Heart left ventricle (tissue), 16 donors: ENCODE measurements around the gene WDR33. TPM values are rescaled to one million over a fixed set of nuclear protein-coding genes. Genes with fewer than 3 reads are reported as not detected.
"Not testable (repeated sequence)": the region's sequence is repeated elsewhere in the genome, so short reads cannot be mapped to it uniquely, and the experiment has no call there.

Experiments
- ATAC-seq, 4 donors: fragments of 200-7000 bp; cut with Tn5 transposase; one replicate each; pipeline ENCODE4 v1.9.1; 2020 to 2022; ENCODE audit warnings: moderate library complexity in 4 of 4, mild to moderate bottlenecking in 3 of 4, moderate number of reproducible peaks in 1 of 4
- DNase-seq, 5 donors: peaks; one replicate each; pipeline ENCODE4 v3.0.0-alpha.2; 2020
- H3K27ac ChIP-seq, 12 donors: fragments of 200-600 bp; sonication (generic) in 4 of 12; one replicate each; pipeline versions ENCODE4 v1.5.0 to v1.8.0; 2016 to 2022; ENCODE audit warnings: mild to moderate bottlenecking in 2 of 12
- H3K27me3 ChIP-seq, 9 donors: fragments of 200-600 bp; sonication (generic) in 2 of 9; one replicate each; pipeline versions ENCODE4 v1.5.1 to v1.8.0; 2016 to 2022; ENCODE audit warnings: mild to moderate bottlenecking in 3 of 9
- H3K36me3 ChIP-seq, 9 donors: fragments of 200-600 bp; sonication (generic) in 2 of 9; one replicate each; pipeline versions ENCODE4 v1.5.0 to v1.8.0; 2018 to 2022; ENCODE audit warnings: mild to moderate bottlenecking in 2 of 9
- H3K4me1 ChIP-seq, 12 donors: fragments of 200-600 bp; sonication (generic) in 4 of 12; one replicate each; pipeline versions ENCODE4 v1.5.0 to v1.8.0; 2016 to 2022; ENCODE audit warnings: mild to moderate bottlenecking in 3 of 12
- H3K4me3 ChIP-seq, 12 donors: fragments of 200-600 bp; sonication (generic) in 4 of 12; one replicate each; pipeline versions ENCODE4 v1.5.0 to v1.8.0; 2017 to 2022; ENCODE audit warnings: mild to moderate bottlenecking in 9 of 12, moderate library complexity in 4 of 12
- H3K9me3 ChIP-seq, 12 donors: fragments of 200-600 bp; sonication (generic) in 4 of 12; one replicate each; pipeline versions ENCODE4 v1.5.0 to v1.8.0; 2016 to 2022; ENCODE audit warnings: mild to moderate bottlenecking in 1 of 12
- CTCF ChIP-seq, 12 donors: fragments of 200-600 bp; sonication (generic) in 4 of 12; IDR thresholded peaks; one replicate each; pipeline versions ENCODE4 v1.5.0 to v1.8.0; 2018 to 2022; ENCODE audit warnings: antibody characterized with exemption in 12 of 12, mild to moderate bottlenecking in 5 of 12
- POLR2A ChIP-seq, 2 donors: fragments of 450-650 bp; IDR thresholded peaks; one replicate each; pipeline ENCODE4 v1.6.1; 2017; ENCODE audit warnings: antibody characterized with exemption in 2 of 2, mild to moderate bottlenecking in 2 of 2, moderate library complexity in 2 of 2
- WGBS, 4 donors: extraction: QIAGEN DNeasy Blood & Tissue Kit in 2 of 4; methylation state at CpG; one replicate each; pipeline versions ENCODE4 v1.1.5 to v1.1.7; 2013 to 2018; 5-methylcytosine and 5-hydroxymethylcytosine counted together
- intact Hi-C, 10 donors: fragments of 100-400 bp; cut with DNase I; formaldehyde crosslinking; loops; one replicate each; pipeline versions ENCODE4 v1.11.1 to v1.14.2; 2022
- polyA plus RNA-seq, 2 donors: library from polyadenylated mRNA; stranded (reverse); fragments of 200-250 nt; gene quantifications; one replicate each; pipeline ENCODE4 v1.2.3, GENCODE V29; 2013
- total RNA-seq, 9 donors: library from RNA; depleted of rRNA in 2 of 9; stranded (reverse); fragments of >200 nt in 2 of 9; fragmentation: NEBNext Ultra II Directional in 3 of 9; extraction: Animal tissue kit (Norgen Biotek cat#: 25700) in 3 of 9; gene quantifications; one replicate each; pipeline versions ENCODE4 v1.1.0 to v1.2.4, GENCODE V29; 2016 to 2023
- donor health status: ischemic (EF 13 %, LVEDD 7.1; RV severe dilation, severe dysfunction).
- donor health status: healthy with polysubstance abuse.
- donor health status: DM: no; HTN: yes; CAD: no.
- donor health status: DM: no; HTN: no; CAD: no.
- donor health status: ischemic (EF 25% LVEDD 6.9; RV normal size, moderate dysfunction).
- donor health status: ischemic (EF 25% LVEDD 5.7; RV mildly dilated, moderate dysfunction).
- donor health status: healthy.
- donor health status: DM: yes; HTN: yes; CAD: no.
- donor health status: ischemic (EF 35%, LVEDD 5.7; RV mildly dilated, moderate dysfunction).
- donor health status: nonischemic (EF 11% LVEDD 7.7; RV severe dilation, severe dysfunction).
- donor health status: DM: yes; HTN: yes; CAD: no.
- donor health status: PGD.
- donor health status: ischemic (EF 29% LVEDD 5.4; RV normal size, mild dysfunction).
- donor health status: nonischemic (EF 23%, LVEDD 6.1; RV moderate dilation, normal function).

WDR33 gene
- total and polyA plus RNA-seq, 11 donors, result 15.4 to 49.9 (median 41.1) TPM

GRCh38 chr2:127811397-127812321 is 688 bp upstream of the WDR33 start:
- H3K36me3 ChIP-seq, result no peaks in the 10 kb centered on the region
- intact Hi-C loops, result loop anchor here in 3 of 10 donors (5.0 kb wide), 1 partner anchor 109 kb away; the partner anchor contains the start of gene SFT2D3 (in 3 of the 3)
- WGBS, 4 donors, result 42 to 53% (median 46%) methylated on average over 29 to 34 of the region's 34 CpGs
- no peaks in the 10 kb centered on the region for H3K27me3 ChIP-seq
- TF ChIP-seq CTCF (IDR thresholded peaks at IDR 0.05) (no peak), POLR2A (IDR thresholded peaks at IDR 0.05) (no peak)
- peak overlapping the region; percentile 54 to 97 (median 92) for H3K4me3 ChIP-seq
- peak overlapping the region; percentile 44 to 96 (median 88) for H3K27ac ChIP-seq
- peak in 2 of 5 donors; percentile 15 to 68 for DNase-seq
- H3K9me3 ChIP-seq, result no peaks in the 10 kb centered on the region
- peaks cover 0 to 41% (median 32%) of the 10 kb centered on the region in 12 donors for H3K4me1 ChIP-seq
- peak; percentile 35 to 58 (median 42) for ATAC-seq

GRCh38 chr2:127810156-127810618 is 784 bp downstream of the WDR33 start:
- H3K4me3 ChIP-seq, result peak overlapping the region; percentile 54 to 97 (median 92)
- H3K9me3 ChIP-seq, result no peaks in the 10 kb centered on the region
- 0 to 1% (median 0%) methylated on average over 10 of the region's 10 CpGs for WGBS, 4 donors
- DNase-seq, result peak in 1 of 5 donors; percentile 25
- peak in 1 of 4 donors; percentile 16 for ATAC-seq
- peak overlapping the region; percentile 84 to 96 (median 88) for H3K27ac ChIP-seq
- no peaks in the 10 kb centered on the region for H3K27me3 ChIP-seq
- peaks cover 0 to 55% (median 45%) of the 10 kb centered on the region in 12 donors for H3K4me1 ChIP-seq
- intact Hi-C loops, result loop anchor here in 3 of 10 donors (5.0 kb wide), 1 partner anchor 108 kb away; the partner anchor contains the start of gene SFT2D3 (in 3 of the 3)
- TF ChIP-seq CTCF (IDR thresholded peaks at IDR 0.05), result no peak
- no peaks in the 10 kb centered on the region for H3K36me3 ChIP-seq

GRCh38 chr2:127807678-127808353 is 3.2 kb downstream of the WDR33 start:
- H3K4me1 ChIP-seq, result peaks cover 0 to 58% (median 50%) of the 10 kb centered on the region in 12 donors
- no peaks in the 10 kb centered on the region for H3K27me3 ChIP-seq
- 58 to 76% (median 68%) methylated on average over 3 of the region's 3 CpGs for WGBS, 4 donors
- H3K4me3 ChIP-seq, result no peak overlapping the region
- H3K9me3 ChIP-seq, result no peaks in the 10 kb centered on the region
- no peaks in the 10 kb centered on the region for H3K36me3 ChIP-seq
- intact Hi-C loops, result loop anchor here in 2 of 10 donors (2.0 to 10.0 kb wide), 2 partner anchors 105 to 213 kb away; no protein-coding TSS in a partner anchor
- ATAC-seq, result no peak
- no peak for TF ChIP-seq CTCF (IDR thresholded peaks at IDR 0.05)
- TF ChIP-seq POLR2A (IDR thresholded peaks at IDR 0.05), result no peak
- no peak for DNase-seq
- no peak overlapping the region for H3K27ac ChIP-seq

GRCh38 chr2:127806860-127807259 is 4.1 kb downstream of the WDR33 start:
- H3K4me3 ChIP-seq, H3K27ac ChIP-seq, H3K27me3 ChIP-seq, H3K9me3 ChIP-seq, DNase-seq, ATAC-seq, H3K36me3 ChIP-seq: not testable (repeated sequence)
- intact Hi-C loops, result loop anchor here in 1 of 10 donors (10.0 kb wide), 1 partner anchor 212 kb away; no protein-coding TSS in a partner anchor
- 78 to 84% (median 81%) methylated on average over 6 of the region's 6 CpGs for WGBS, 4 donors
- H3K4me1 ChIP-seq, result peaks cover 0 to 58% (median 50%) of the 10 kb centered on the region in 12 donors
